ENCODE measurements around the gene B3GALT5. TPM values are rescaled to one million over a fixed set of nuclear protein-coding genes. Genes with fewer than 3 reads are reported as not detected.

Gene B3GALT5
- total RNA-seq, 6 experiments from 2014 or later: 0.06 to 0.26 (median 0.09) TPM

GRCh38 chr21:39664586-39664985 lies 51.8 kb downstream of the B3GALT5 start:
- ATAC-seq (no peak), DNase-seq (no peak)
- Histone ChIP-seq H3K36me3 (no peaks in the 10 kb centered on the region), H3K27me3 (no peaks in the 10 kb centered on the region), H3K27ac (no peak overlapping the region), H3K9me3 (no peaks in the 10 kb centered on the region), H3K4me1 (no peaks in the 10 kb centered on the region), H3K4me3 (no peak overlapping the region)
- TF ChIP-seq POLR2A (IDR thresholded peaks at IDR 0.05) (no peak), CTCF (IDR thresholded peaks at IDR 0.05) (no peak)
- intact Hi-C loops (cut with DNase I): no loop called here
- WGBS (ENCODE audit: insufficient coverage, low coverage, low lambda C conversion rate, missing lambda C conversion rate): 55% methylated on average over 9 of the region's 12 CpGs

DNA sequence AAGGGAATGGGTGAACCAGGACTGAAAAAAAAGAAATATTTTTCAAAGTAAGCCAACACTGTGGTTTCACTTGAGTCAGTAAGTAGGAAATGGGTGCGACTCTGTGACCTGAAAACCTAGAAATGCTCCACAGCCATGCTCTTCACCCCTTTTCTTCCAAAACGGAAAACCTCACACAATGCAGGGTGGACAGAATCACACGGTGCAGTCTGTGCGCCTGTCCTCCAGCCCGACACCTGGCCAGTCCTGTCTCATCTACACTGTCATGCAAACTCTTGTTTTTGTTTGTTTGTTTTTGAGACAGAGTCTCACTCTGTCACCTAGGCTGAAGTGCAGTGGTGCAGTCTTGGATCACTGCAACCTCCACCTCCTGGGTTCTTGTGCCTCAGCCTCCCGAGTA lies 53.3 kb downstream of the B3GALT5 start:
- intact Hi-C loops (cut with DNase I): no loop called here

DNA sequence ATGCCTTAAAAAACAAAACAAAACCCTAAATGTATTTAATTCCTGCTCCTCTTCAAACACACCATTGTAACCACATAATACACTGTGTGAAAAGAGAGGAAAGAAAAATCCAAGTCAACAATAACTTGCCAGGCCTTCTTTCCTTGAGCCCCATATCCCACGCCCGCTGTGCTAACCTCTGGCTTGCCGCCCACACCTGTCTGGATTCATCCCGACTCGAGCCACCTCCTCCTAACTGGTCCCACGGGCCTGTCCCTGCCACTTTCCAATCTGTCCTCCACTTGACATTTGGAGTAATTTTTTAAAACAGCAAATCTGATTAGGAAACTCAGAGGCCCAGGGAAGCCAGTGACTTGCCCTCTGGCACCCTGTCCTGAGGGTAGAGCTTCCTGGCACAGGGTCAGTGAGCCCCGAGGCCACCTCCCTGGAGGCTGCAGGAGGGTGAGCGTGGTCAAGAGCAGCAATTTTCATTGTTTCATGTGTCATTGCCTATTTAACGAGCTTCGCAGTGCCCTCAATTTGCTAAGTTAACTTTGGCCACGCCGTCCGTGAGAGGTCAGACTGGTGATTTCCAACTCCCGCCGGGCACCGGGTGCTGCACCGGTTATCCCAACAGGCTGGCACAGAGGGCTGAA lies 54.1 kb downstream of the B3GALT5 start:
- H3K36me3 ChIP-seq: no peaks in the 10 kb centered on the region
- no peaks in the 10 kb centered on the region for H3K4me1 ChIP-seq
- no peak for DNase-seq
- no peaks in the 10 kb centered on the region for H3K27me3 ChIP-seq
- WGBS (ENCODE audit: insufficient coverage, low coverage, low lambda C conversion rate, missing lambda C conversion rate): 78% methylated on average over 16 of the region's 17 CpGs
- intact Hi-C loops (cut with DNase I): no loop called here
- H3K9me3 ChIP-seq: no peaks in the 10 kb centered on the region
- TF ChIP-seq POLR2A (IDR thresholded peaks at IDR 0.05) (no peak), CTCF (IDR thresholded peaks at IDR 0.05) (no peak)
- no peak overlapping the region for H3K27ac ChIP-seq
- no peak overlapping the region for H3K4me3 ChIP-seq
- ATAC-seq: no peak

More for the DNA sequence above, 53.3 kb downstream of the B3GALT5 start:
- no peak for TF ChIP-seq CTCF (IDR thresholded peaks at IDR 0.05)
- TF ChIP-seq POLR2A (IDR thresholded peaks at IDR 0.05): no peak
- Histone ChIP-seq H3K36me3 (no peaks in the 10 kb centered on the region), H3K27ac (no peak overlapping the region), H3K4me3 (no peak overlapping the region), H3K4me1 (no peaks in the 10 kb centered on the region), H3K9me3 (no peaks in the 10 kb centered on the region), H3K27me3 (no peaks in the 10 kb centered on the region)
- WGBS (ENCODE audit: insufficient coverage, low coverage, low lambda C conversion rate, missing lambda C conversion rate): 68% methylated on average over 6 of the region's 6 CpGs
- ATAC-seq (no peak), DNase-seq (no peak)

GRCh38 chr21:39667353-39667891 lies 54.7 kb downstream of the B3GALT5 start:
- ATAC-seq: no peak
- H3K4me1 ChIP-seq: no peaks in the 10 kb centered on the region
- H3K36me3 ChIP-seq: no peaks in the 10 kb centered on the region
- no peak overlapping the region for H3K4me3 ChIP-seq
- no peak for TF ChIP-seq CTCF (IDR thresholded peaks at IDR 0.05)
- no peak for TF ChIP-seq POLR2A (IDR thresholded peaks at IDR 0.05)
- H3K27me3 ChIP-seq: no peaks in the 10 kb centered on the region
- intact Hi-C loops (cut with DNase I): no loop called here
- DNase-seq: no peak
- H3K27ac ChIP-seq: no peak overlapping the region
- WGBS (ENCODE audit: insufficient coverage, low coverage, low lambda C conversion rate, missing lambda C conversion rate): 82% methylated on average over 9 of the region's 10 CpGs
- no peaks in the 10 kb centered on the region for H3K9me3 ChIP-seq
